DND-41 (cell line): ENCODE data around the gene RTN4RL1.

ENCODE experiments used
- ATAC-seq: fragments of 200-7000 bp; cut with Tn5 transposase; 3 replicates; pipeline ENCODE4 v1.9.1; 2021; ENCODE audit warnings: low read depth; ENCODE audit not compliant: insufficient read depth
- DNase-seq: peaks from one replicate; pipeline ENCODE4 v3.0.0-alpha.2; 2020
- H2AFZ ChIP-seq: 2 replicates; pipeline ENCODE4 v1.6.0; 2012; ENCODE audit warnings: low read depth, low read length
- H3K27ac ChIP-seq: 2 replicates; pipeline ENCODE4 v1.5.1; 2012; ENCODE audit warnings: low read length, inconsistent platforms
- H3K27me3 ChIP-seq: fragments of 200-600 bp; sonication (generic); 2 replicates; pipeline ENCODE4 v1.6.0; 2012; ENCODE audit warnings: low read length, mild to moderate bottlenecking, inconsistent platforms; ENCODE audit not compliant: insufficient read depth, poor library complexity
- H3K36me3 ChIP-seq: 2 replicates; pipeline ENCODE4 v1.5.1; 2012; ENCODE audit warnings: low read length, inconsistent platforms; ENCODE audit not compliant: insufficient read depth
- H3K4me1 ChIP-seq: 2 replicates; pipeline ENCODE4 v1.5.1; 2012; ENCODE audit warnings: mild to moderate bottlenecking, low read length; ENCODE audit not compliant: insufficient read depth
- H3K4me2 ChIP-seq: 2 replicates; pipeline ENCODE4 v1.6.0; 2012; ENCODE audit warnings: mild to moderate bottlenecking, moderate library complexity, low read length, inconsistent platforms; ENCODE audit not compliant: insufficient read depth
- H3K4me3 ChIP-seq, 2 experiments: fragments of 200-600 bp in 1 of 2; shearing (Covaris generic) in 1 of 2; 2 replicates each; pipeline ENCODE4 v1.5.1; 2012 to 2016; ENCODE audit warnings: inconsistent platforms in 2 of 2, low read length in 2 of 2, mild to moderate bottlenecking in 2 of 2, low read depth in 1 of 2, moderate library complexity in 1 of 2
- H3K79me2 ChIP-seq: 2 replicates; pipeline ENCODE4 v1.6.0; 2012; ENCODE audit warnings: low read length, inconsistent platforms; ENCODE audit not compliant: insufficient read depth
- H3K9ac ChIP-seq: 2 replicates; pipeline ENCODE4 v1.6.0; 2012; ENCODE audit warnings: low read depth, mild to moderate bottlenecking, inconsistent platforms, low read length, moderate library complexity
- H3K9me3 ChIP-seq: 2 replicates; pipeline ENCODE4 v1.5.1; 2012; ENCODE audit warnings: low read length, moderate library complexity, mild to moderate bottlenecking, inconsistent platforms; ENCODE audit not compliant: insufficient read depth, severe bottlenecking
- H4K20me1 ChIP-seq: 2 replicates; pipeline ENCODE4 v1.6.0; 2012; ENCODE audit warnings: low read length; ENCODE audit not compliant: insufficient read depth
- EZH2 ChIP-seq: IDR thresholded peaks from 3 replicates; pipeline ENCODE4 v1.6.1; 2012; ENCODE audit warnings: borderline replicate concordance, low read depth, mild to moderate bottlenecking, moderate library complexity, low read length, inconsistent platforms; ENCODE audit not compliant: severe bottlenecking
- TF ChIP-seq, protein P1 (sequence below): IDR thresholded peaks from 2 replicates; pipeline ENCODE4 v1.5.1; 2012; ENCODE audit warnings: borderline replicate concordance, low read length, moderate library complexity, mild to moderate bottlenecking; ENCODE audit not compliant: poor library complexity, severe bottlenecking; ENCODE audit errors: extremely low read depth

Gene RTN4RL1

DNA sequence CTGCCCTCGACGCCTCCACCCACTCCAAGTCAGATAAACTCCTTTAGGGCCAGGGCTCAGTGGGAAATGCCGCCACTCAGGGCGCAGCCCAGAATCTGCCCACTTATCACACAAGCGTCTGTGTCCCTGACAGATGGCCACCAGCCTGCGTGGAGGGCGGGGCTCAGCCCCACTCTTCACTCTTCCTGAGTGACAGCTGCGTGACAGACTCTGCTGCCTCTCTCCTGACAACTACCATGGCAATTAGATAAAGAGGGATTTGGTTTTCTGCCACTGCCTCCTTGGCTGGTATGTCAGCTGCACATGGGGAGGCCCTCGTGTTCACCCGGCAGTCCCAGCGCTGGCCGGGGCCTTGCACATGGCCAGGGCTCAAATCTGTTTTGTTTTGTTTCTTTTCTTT lies 96.2 kb downstream of the RTN4RL1 start:
- no peaks in the 10 kb centered on the region for H4K20me1 ChIP-seq
- no peaks in the 10 kb centered on the region for H3K9me3 ChIP-seq
- H3K36me3 ChIP-seq: no peaks in the 10 kb centered on the region
- H3K4me2 ChIP-seq: no peak overlapping the region
- DNase-seq (no peak), ATAC-seq (no peak)
- TF ChIP-seq, protein P1, sequence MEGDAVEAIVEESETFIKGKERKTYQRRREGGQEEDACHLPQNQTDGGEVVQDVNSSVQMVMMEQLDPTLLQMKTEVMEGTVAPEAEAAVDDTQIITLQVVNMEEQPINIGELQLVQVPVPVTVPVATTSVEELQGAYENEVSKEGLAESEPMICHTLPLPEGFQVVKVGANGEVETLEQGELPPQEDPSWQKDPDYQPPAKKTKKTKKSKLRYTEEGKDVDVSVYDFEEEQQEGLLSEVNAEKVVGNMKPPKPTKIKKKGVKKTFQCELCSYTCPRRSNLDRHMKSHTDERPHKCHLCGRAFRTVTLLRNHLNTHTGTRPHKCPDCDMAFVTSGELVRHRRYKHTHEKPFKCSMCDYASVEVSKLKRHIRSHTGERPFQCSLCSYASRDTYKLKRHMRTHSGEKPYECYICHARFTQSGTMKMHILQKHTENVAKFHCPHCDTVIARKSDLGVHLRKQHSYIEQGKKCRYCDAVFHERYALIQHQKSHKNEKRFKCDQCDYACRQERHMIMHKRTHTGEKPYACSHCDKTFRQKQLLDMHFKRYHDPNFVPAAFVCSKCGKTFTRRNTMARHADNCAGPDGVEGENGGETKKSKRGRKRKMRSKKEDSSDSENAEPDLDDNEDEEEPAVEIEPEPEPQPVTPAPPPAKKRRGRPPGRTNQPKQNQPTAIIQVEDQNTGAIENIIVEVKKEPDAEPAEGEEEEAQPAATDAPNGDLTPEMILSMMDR: no peak
- no peak for TF ChIP-seq EZH2
- H3K4me3 ChIP-seq: no peak overlapping the region
- no peaks in the 10 kb centered on the region for H3K4me1 ChIP-seq
- H2AFZ ChIP-seq: no peak overlapping the region
- no peaks in the 10 kb centered on the region for H3K27me3 ChIP-seq
- no peak overlapping the region for H3K9ac ChIP-seq
- no peak overlapping the region for H3K27ac ChIP-seq
- no peaks in the 10 kb centered on the region for H3K79me2 ChIP-seq

DNA sequence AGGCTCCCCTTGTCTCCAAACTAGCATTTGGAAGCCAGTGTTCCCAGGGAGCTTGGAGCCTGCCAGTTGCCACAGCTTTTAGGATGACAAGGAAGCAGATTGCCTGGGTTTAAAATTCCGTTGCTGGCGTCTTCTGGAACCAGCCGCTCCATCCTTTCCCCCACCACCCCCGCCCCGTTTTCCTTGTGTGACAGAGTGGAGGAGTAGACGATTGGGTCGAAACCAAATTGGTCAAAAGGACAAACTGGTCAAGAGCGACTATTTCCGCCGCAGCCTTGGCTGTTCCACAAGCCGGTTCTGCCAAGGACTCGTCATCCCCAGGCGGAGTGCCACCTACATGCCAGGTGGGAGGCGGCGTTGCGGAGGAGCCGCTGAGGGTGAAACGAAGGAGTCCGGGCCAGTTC lies 104.2 kb downstream of the RTN4RL1 start:
- no peak overlapping the region for H3K9ac ChIP-seq
- DNase-seq (no peak), ATAC-seq (no peak)
- no peak overlapping the region for H3K4me2 ChIP-seq
- H3K79me2 ChIP-seq: no peaks in the 10 kb centered on the region
- no peaks in the 10 kb centered on the region for H4K20me1 ChIP-seq
- H3K4me3 ChIP-seq: no peak overlapping the region
- no peaks in the 10 kb centered on the region for H3K36me3 ChIP-seq
- no peaks in the 10 kb centered on the region for H3K27me3 ChIP-seq
- no peak overlapping the region for H2AFZ ChIP-seq
- TF ChIP-seq, protein P1: no peak
- TF ChIP-seq EZH2: no peak
- H3K9me3 ChIP-seq: no peaks in the 10 kb centered on the region
- no peak overlapping the region for H3K27ac ChIP-seq
- no peaks in the 10 kb centered on the region for H3K4me1 ChIP-seq

DNA sequence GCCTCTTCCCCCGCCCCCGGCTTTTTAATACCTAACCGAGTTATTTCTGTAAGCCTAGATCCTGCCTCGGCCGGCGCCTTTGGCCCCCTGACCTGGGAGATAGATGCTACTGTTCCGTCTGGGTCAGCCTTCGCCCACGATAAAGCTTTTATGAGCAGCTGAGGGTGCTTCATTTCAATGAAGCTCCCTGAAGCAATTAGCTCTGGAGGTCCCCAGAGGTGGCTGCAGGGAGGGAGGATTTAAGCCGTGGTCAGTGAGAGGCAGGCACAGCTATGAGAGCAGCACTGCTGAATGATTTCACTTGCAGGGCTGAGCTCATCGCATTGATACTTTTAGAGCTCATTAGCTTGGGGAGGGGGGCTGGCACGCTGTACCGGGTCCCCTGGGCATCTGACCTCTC lies 105.9 kb downstream of the RTN4RL1 start:
- H3K4me1 ChIP-seq: no peaks in the 10 kb centered on the region
- TF ChIP-seq, protein P1: no peak
- no peak for TF ChIP-seq EZH2
- ATAC-seq (no peak), DNase-seq (no peak)
- no peaks in the 10 kb centered on the region for H3K9me3 ChIP-seq
- no peak overlapping the region for H3K4me3 ChIP-seq
- no peak overlapping the region for H2AFZ ChIP-seq
- no peaks in the 10 kb centered on the region for H3K36me3 ChIP-seq
- no peak overlapping the region for H3K27ac ChIP-seq
- H3K9ac ChIP-seq: no peak overlapping the region
- H3K27me3 ChIP-seq: no peaks in the 10 kb centered on the region
- no peaks in the 10 kb centered on the region for H3K79me2 ChIP-seq
- H3K4me2 ChIP-seq: no peak overlapping the region
- no peaks in the 10 kb centered on the region for H4K20me1 ChIP-seq
